Measurements from ENCODE around the gene WDR45.
"Not testable (repeated sequence)": the region's sequence is repeated elsewhere in the genome, so short reads cannot be mapped to it uniquely, and the experiment has no call there.

Gene WDR45

DNA sequence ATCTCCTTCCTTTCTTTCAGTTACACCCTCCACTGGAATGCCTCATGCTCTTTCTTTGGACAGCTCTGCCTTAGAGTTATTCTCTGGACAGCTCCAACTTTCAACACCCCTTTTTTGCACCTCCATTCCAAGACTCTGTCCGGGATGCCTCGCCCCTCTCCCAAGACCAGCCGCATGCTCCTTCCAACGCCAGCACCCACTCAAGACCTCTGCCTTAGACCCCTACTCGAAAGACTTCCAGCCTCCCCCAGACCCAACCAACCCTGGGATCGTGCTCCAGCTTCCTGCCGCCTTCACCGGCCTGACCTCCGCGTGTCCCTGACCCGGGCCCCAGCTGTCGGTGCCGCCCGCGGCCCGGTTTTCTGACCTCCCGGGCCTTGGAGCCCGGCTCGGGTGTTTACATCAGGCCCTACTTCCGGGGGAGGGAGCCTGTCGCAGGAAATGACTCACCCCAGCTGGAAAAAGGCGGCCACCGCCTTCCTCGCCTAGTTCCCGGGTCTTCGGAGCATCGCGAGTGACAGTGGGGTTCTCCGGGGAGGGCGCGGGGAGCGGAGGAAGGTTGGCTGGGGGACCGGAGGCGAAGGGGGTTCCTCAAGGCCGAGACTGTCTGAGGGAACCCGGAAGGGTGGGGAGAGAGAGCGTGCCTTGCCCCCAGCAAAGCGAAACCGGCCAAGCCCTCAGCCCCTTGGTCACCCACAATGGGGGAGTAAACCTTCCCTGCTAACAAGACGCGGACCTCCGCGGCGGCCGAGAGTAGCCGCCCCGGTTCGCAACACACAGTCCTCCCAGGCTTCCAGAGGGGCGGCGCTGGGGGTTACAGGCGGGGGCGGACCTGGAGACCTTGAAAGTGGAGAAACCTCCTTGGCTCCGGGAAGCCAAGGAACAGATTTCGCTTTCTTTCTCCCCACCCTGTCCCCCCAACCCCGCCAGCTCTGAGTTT is at the start of gene WDR45:
TSS of gene WDR45 (minus strand) at position 399 of the 940 bp plus-strand sequence. CDS start 1,792 bp downstream, outside the sequence.
- peak; percentile 21 for DNase-seq

GRCh38 chrX:49129427-49129826 is 49.7 kb upstream of the WDR45 start:
- no peak for DNase-seq

- DNase-seq: not testable (repeated sequence)
Observed at GRCh38 chrX:49127742-49128258, 48.1 kb upstream of the WDR45 start.

- no peak for DNase-seq
Observed at GRCh38 chrX:49122499-49122898, 42.8 kb upstream of the WDR45 start.

GRCh38 chrX:49120091-49120490 is 40.4 kb upstream of the WDR45 start:
- DNase-seq: no peak

DNA sequence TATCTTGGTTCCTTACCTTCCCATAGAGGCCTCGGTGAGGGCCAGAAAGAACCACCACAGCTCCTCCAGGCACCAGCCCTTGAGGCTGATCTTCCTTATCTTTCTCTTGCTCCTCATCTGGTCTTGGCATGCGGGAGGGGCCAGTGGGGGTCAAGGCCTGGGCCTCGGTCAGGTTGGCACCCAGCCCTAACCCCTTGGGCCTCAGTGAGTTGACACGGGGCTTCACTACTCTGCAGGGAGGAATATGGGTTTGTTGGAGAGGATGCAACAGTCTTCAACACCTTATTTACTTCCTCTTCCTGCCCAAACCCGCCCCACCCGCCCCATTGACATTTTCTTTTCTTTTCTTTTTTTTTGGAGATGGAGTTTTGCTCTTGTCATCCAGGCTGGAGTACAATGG is 37.9 kb upstream of the WDR45 start:
- no peak for DNase-seq

DNA sequence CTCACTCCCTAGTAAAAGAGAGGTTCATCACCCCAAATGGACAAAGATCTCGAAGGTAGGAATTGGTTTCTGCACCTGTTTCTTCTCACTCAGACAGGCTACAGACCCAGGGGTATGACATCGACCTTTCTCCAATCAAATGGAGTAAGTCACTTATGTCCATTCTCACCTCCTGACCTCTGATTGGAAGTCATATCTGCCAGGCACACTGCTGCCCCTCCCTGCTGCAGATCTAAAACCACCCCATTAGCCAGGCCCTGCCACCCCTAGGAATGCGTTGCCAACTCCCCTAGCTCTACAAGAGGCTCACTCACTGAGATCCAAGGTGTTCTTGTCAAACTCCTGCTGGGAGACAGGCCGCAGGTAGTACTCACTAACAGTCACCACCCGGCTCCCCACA is 37.0 kb upstream of the WDR45 start:
- no peak for DNase-seq

- DNase-seq: no peak
Observed at GRCh38 chrX:49116076-49116475, 36.4 kb upstream of the WDR45 start.

DNA sequence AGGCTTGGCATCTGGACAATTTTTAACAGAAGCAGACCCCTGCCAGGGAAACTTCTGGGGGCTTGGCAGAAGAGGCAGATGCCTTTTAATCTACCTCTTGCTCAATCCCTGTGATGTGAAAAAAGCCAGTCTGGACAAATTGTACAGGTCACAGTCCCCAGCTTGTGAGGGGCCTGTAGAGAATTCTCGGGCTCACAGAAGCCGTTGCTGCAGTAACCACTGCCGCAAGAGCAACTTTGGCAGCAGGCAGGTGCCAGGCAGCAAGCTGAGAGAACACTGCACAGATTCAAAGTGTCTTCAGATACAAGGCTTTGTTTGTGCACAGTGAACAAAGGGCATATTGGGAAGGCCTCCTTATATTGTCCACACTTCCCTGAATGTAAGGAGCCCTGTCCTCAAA is 32.1 kb upstream of the WDR45 start:
- DNase-seq: no peak

DNA sequence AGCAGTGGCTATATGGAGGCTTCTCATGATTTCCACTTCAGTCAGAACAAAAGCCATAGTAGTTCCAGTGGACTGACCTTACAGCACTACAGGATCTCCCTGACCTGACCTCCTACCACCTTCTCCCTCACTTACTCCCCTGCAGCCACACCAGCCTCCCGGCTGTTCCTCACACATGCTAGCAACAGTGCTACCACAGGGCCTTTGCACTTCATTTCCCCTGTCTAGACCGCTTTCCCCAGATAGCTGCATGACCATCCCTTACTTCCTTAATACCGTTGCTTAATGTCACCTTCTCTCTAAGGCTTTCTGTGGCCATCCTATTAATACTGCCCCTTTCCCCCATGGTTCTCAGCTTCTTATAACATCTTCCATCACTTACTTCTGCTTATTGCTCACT is 30.7 kb upstream of the WDR45 start:
- DNase-seq: no peak

DNA sequence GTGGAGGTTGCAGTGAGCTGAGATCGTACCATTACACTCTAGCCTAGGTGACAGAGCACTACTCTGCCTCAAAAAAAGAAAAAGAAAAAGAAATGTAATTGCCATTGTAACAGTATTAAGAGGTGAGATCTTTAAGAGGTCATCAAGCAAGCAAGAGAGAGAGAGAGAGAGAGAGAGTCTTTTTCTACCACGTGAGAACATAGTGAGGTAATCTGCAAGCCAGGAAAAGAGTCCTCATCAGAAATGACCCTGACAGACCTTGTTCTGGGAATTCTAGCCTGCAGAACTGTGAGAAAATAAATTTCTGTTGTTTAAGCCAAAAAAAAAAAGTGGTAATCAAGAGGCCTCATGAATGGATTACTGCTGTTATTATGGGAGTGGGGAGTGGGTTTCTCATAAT is 29.0 kb upstream of the WDR45 start:
- no peak for DNase-seq

GRCh38 chrX:49106930-49107329 is 27.2 kb upstream of the WDR45 start:
- no peak for DNase-seq

- no peak for DNase-seq
Observed at GRCh38 chrX:49106296-49106695, 26.6 kb upstream of the WDR45 start.

DNA sequence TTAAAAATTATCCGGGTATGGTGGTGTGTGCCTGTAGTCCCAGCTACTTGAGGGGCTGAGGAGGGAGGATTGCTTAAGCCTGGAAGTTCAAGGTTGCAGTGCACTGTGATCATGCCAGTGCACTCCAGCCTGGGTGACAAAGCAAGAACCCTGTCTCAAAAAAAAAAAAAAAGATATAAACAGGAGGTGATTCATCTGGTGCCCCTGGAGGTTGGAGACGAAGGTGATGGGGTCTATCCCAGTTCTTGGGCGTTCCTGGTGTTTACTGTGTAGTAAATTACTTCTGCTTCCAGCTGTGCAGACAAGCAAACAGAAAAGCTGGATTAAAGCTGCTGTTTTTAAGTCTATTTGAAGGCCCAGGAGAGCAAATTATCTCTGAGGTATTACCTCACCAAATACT is 23.9 kb upstream of the WDR45 start:
- no peak for DNase-seq

GRCh38 chrX:49102190-49102589 is 22.5 kb upstream of the WDR45 start:
- no peak for DNase-seq

DNA sequence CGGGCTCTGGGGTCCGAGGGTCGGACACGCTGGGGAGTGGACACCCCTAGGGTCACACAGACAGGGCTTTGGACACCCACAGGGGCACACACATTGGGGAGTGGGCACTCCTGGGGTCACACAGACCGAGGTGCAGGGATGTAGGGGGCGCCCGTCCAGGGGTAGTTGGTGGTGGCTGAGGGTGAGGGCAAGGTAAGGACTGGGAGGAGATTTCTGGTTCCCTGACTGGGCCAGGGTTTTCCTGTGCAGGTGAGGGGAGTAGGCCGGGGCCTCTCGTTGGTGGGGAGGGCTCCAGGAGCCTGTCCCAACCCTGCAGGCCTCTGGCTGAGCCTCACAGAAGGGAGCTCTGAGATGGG is 21.9 kb upstream of the WDR45 start:
- DNase-seq: no peak

DNA sequence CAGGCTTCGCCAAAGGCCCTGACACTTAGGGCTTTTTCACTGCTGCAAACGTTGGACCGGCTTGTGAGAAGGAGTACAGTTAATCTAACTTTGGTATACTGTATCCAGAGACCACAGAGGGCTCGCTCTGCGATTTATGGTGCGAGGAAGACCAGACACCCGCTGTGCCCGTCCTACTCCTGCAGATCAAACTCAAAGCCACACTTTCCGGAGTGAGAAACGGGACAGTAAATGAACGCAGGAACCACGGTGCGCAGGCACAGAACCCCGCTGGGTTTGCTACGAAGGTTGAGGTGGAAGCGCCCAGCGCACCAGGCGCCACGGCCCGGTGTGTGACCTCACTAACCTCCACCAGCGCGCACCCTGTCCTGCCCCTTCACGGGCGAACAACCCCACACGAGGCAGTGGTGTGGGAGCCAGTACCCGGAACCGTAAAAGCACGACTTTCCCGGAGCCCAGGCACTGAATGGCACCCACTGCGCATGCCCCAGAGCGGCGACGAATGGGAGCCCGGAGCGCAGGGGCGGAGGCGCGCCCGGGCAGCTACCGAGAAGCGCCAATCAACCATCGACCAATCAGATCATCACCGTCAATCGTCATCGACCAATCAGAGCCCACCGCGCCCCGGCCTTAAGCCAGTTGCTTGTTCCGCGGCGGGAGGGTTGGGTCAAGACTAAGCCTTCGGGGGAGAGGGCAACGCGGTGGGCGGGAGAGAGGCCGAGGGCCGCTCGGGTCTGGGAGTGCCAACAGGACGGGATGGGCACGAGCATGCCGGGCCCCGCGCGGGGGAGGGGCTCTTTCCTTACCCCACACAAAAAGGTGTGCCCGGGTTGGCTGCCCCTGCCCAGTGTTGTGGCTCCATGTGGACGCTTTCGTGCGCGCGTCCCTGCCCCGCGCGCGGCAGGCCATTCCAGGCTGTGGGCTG is 21.3 kb upstream of the WDR45 start:
- peak; percentile 79 for DNase-seq

DNA sequence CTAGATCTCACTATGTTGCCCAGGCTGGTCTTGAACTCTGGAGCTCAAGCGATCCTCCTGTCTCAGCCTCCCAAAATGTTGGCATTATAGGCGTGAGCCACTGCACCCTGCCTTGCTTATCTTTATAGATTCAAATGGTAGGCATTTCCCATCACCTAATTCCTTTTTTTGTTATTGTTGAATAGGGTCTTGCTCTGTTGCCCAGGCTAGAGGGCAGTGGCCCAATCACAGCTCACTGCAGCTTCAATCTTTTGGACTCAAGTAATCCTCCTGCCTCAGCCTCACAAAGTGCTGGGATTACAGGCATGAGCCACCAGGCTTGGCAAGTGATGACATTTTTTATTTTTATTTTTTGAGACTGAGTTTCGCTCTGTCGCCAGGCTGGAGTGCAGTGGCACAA is 16.7 kb upstream of the WDR45 start:
- DNase-seq: no peak

GRCh38 chrX:49089553-49089952 is 9.9 kb upstream of the WDR45 start:
- DNase-seq: no peak

DNA sequence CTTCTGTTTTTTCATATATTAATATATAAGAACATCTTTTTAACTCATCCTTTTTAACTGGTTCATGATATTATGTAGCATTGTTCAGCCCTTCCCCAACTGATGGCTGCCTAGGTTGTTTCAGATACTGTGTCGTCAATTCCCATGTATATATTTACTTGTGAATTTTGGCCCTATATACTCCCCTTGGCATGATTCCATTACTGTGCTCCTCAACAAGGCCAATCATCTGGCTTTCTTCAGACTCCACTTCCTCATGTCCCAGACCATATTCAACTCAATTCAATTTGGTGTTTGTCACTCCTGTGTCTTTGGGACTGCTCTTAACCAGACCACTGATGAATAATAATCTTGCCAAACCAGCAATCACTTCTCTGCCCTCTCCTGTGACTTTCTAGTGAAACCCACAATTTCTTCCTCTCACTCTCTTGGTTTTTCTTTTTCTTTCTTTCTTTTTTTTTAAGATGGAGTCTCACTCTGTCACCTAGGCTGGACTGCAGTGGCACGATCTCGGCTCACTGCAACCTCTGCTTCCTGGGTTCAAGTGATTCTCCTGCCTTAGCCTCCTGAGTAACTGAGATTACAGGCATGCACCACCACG is 2.7 kb upstream of the WDR45 start:
- no peak for DNase-seq

GRCh38 chrX:49077941-49078340 is 1.7 kb downstream of the WDR45 start:
- no peak for DNase-seq

DNA sequence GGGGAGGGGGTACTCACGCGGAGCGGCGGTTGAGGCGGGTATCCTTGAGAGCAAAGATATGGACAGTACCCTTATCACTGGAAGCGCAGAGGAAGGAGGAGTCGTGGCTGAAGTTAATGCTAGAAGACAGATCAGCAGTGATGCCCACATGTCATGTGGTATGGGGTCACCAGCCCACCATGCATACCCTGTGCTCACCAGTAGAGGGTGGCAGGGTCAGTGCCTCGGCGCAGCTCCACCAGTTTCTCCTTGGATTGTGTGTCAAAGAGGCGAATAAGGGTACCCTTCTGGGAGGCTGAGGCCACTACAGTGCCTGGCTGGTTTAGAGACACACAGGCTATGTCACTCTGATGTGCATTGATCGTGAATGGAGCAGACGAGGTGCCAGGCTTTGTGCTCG is 4.3 kb downstream of the WDR45 start:
- DNase-seq: no peak

All from NCI-H774 (cell line).